ENCODE measurements around the gene PAK1IP1.
"Not testable (repeated sequence)": the region's sequence is repeated elsewhere in the genome, so short reads cannot be mapped to it uniquely, and the experiment has no call there.

DNA sequence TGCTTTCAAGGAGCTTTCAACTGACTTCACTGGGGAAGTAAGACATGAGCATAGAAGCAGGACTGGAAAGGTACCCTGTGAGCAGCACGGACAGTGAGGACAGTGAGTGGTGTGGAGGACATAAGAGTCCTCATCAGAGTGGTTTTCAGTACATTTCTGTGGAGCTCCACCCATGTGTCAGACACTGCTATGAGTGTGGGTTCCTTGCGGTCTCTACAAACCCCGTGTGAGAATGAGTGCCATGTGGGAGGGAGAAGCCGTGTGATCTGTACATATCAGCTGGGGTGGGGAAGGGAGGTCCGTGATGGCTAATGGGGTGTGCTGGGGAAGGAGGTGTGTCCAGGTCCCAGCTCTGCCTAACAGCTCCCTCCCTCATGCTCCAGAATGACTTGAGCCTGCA lies 57.0 kb downstream of the PAK1IP1 start:
- TF ChIP-seq, protein P1, sequence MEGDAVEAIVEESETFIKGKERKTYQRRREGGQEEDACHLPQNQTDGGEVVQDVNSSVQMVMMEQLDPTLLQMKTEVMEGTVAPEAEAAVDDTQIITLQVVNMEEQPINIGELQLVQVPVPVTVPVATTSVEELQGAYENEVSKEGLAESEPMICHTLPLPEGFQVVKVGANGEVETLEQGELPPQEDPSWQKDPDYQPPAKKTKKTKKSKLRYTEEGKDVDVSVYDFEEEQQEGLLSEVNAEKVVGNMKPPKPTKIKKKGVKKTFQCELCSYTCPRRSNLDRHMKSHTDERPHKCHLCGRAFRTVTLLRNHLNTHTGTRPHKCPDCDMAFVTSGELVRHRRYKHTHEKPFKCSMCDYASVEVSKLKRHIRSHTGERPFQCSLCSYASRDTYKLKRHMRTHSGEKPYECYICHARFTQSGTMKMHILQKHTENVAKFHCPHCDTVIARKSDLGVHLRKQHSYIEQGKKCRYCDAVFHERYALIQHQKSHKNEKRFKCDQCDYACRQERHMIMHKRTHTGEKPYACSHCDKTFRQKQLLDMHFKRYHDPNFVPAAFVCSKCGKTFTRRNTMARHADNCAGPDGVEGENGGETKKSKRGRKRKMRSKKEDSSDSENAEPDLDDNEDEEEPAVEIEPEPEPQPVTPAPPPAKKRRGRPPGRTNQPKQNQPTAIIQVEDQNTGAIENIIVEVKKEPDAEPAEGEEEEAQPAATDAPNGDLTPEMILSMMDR (conservative IDR thresholded peaks at IDR 0.05; ENCODE audit: low read length): not testable (repeated sequence)
- not testable (repeated sequence) for TF ChIP-seq EZH2phosphoT487 (IDR thresholded peaks at IDR 0.05; ENCODE audit: borderline replicate concordance)

All from Loucy (cell line).